IMR-90 (cell line): Measurements from ENCODE around the gene SVOPL.

ENCODE experiments used
- BHLHE40 ChIP-seq: fragments of 150-350 bp; IDR thresholded peaks from 2 replicates; pipeline ENCODE4 v1.6.1; 2016; ENCODE audit warnings: mild to moderate bottlenecking, low read depth, low read length
- CEBPB ChIP-seq: IDR thresholded peaks from 2 replicates; pipeline ENCODE4 v1.6.1; 2012; ENCODE audit warnings: low read depth, low read length, improper control_type of control experiment
- CHD1 ChIP-seq: IDR thresholded peaks from 2 replicates; pipeline ENCODE4 v1.6.1; 2012; ENCODE audit warnings: low read depth, low read length, improper control_type of control experiment
- FOS ChIP-seq: fragments of 150-350 bp; IDR thresholded peaks from 2 replicates; pipeline ENCODE4 v1.6.1; 2016; ENCODE audit warnings: low read depth, low read length
- MAFK ChIP-seq: IDR thresholded peaks from 2 replicates; pipeline ENCODE4 v1.6.1; 2012; ENCODE audit warnings: low read depth, low read length, improper control_type of control experiment
- RAD21 ChIP-seq: IDR thresholded peaks from 2 replicates; pipeline ENCODE4 v1.6.1; 2012; ENCODE audit warnings: low read length, improper control_type of control experiment
- RCOR1 ChIP-seq: IDR thresholded peaks from 2 replicates; pipeline ENCODE4 v1.6.1; 2012; ENCODE audit warnings: mild to moderate bottlenecking, low read length, improper control_type of control experiment; ENCODE audit not compliant: insufficient replicate concordance
- SMC3 ChIP-seq: fragments of 150-350 bp; IDR thresholded peaks from 2 replicates; pipeline ENCODE4 v1.6.1; 2016; ENCODE audit warnings: low read depth, mild to moderate bottlenecking, antibody characterized with exemption, low read length, moderate library complexity
- USF2 ChIP-seq: fragments of 150-350 bp; IDR thresholded peaks from 2 replicates; pipeline ENCODE4 v1.6.1; 2017; ENCODE audit warnings: mild to moderate bottlenecking, antibody characterized with exemption, low read length, low read depth
- TF ChIP-seq, protein P1 (sequence below): conservative IDR thresholded peaks from 2 replicates; pipeline ENCODE4 v1.5.1; 2012; ENCODE audit warnings: mild to moderate bottlenecking, low read depth, low read length, improper control_type of control experiment

GRCh38 chr7:138738114-138738513 lies 37.0 kb upstream of the SVOPL start:
- TF ChIP-seq, protein P1, sequence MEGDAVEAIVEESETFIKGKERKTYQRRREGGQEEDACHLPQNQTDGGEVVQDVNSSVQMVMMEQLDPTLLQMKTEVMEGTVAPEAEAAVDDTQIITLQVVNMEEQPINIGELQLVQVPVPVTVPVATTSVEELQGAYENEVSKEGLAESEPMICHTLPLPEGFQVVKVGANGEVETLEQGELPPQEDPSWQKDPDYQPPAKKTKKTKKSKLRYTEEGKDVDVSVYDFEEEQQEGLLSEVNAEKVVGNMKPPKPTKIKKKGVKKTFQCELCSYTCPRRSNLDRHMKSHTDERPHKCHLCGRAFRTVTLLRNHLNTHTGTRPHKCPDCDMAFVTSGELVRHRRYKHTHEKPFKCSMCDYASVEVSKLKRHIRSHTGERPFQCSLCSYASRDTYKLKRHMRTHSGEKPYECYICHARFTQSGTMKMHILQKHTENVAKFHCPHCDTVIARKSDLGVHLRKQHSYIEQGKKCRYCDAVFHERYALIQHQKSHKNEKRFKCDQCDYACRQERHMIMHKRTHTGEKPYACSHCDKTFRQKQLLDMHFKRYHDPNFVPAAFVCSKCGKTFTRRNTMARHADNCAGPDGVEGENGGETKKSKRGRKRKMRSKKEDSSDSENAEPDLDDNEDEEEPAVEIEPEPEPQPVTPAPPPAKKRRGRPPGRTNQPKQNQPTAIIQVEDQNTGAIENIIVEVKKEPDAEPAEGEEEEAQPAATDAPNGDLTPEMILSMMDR, result no peak
- TF ChIP-seq CEBPB (no peak), RAD21 (no peak), BHLHE40 (no peak), SMC3 (no peak), MAFK (no peak), RCOR1 (no peak), USF2 (no peak), CHD1 (no peak), FOS (no peak)
